HG03442 (cell line): Measurements from ENCODE around the gene COPS7B.
"Not testable (repeated sequence)": the region's sequence is repeated elsewhere in the genome, so short reads cannot be mapped to it uniquely, and the experiment has no call there.

Source experiments
- ATAC-seq: cut with Tn5 transposase; IDR thresholded peaks from one replicate; pipeline ENCODE4 v1.9.1; 2021; ENCODE audit warnings: mild to moderate bottlenecking, moderate library complexity; ENCODE audit not compliant: unreplicated experiment

The COPS7B gene

GRCh38 chr2:231786177-231786916 is at the start of gene COPS7B:
Gene COPS7B (plus strand): TSS chr2:231786445. CDS start chr2:231788571, 2,126 bp downstream.
- peak; percentile 61 for ATAC-seq

DNA sequence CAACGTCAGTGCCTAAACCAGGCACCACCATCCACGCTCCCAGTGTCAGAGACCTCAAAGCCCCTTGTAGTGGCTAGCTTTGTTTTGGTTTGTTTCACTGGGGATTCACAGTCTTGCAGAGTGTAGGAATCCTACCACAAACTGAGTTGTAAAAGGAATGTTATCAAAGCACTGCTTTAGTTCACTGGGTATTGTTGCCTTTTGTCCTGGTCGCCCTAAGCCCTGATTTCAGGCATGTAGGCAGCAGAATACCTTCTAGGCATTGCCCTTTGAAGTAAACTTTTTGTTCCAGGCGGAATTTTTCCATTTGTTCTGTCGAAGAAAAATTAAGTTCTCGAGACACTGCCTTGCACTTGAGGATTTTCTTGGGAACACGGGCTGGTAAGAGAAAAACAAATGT is 48.5 kb upstream of the COPS7B start:
- no peak for ATAC-seq

GRCh38 chr2:231743376-231744116 is 42.7 kb upstream of the COPS7B start:
- no peak for ATAC-seq

GRCh38 chr2:231745303-231746038 is 40.8 kb upstream of the COPS7B start:
- ATAC-seq = no peak

- not testable (repeated sequence) for ATAC-seq
These were observed 37.9 kb upstream of the COPS7B start for GRCh38 chr2:231748153-231748896.

DNA sequence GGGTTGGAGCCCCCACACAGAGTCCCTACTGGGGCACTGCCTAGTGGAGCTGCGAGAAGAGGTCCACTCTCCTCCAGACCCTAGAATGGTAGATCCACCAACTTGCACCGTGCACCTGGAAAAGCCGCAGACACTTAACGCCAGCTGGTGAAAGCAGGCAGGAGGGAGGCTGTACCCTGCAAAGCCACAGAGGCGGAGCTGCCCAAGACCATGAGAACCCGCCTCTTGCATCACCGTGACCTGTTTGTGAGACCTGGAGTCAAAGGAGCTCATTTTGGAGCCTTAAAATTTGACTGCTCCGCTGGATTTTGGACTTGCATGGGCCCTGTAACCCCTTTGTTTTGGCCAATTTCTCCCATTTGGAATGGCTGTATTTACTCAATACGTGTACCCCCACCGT is 37.2 kb upstream of the COPS7B start:
- ATAC-seq = not testable (repeated sequence)

- ATAC-seq = no peak
These were observed 35.0 kb upstream of the COPS7B start for GRCh38 chr2:231751042-231751815.

DNA sequence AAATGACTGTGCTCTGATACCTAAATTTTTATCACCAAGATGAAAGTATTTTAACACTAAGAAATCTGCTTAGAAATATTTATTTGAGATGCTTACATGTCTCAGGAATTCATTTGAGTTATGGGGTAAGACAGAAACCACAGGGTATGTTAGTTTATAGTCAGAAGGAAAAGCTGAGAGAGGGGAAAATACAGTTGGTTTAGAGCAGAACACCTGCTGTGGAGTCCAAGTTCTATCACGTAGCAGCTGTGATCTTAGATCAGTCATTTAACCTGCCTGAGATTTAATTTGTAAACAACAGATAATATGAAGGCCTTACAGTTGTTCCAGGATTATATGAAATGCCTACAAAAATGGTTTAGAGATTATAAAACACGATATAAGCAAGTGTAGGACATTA is 34.2 kb upstream of the COPS7B start:
- no peak for ATAC-seq

- no peak for ATAC-seq
These were observed 24.5 kb upstream of the COPS7B start for GRCh38 chr2:231761735-231762134.

DNA sequence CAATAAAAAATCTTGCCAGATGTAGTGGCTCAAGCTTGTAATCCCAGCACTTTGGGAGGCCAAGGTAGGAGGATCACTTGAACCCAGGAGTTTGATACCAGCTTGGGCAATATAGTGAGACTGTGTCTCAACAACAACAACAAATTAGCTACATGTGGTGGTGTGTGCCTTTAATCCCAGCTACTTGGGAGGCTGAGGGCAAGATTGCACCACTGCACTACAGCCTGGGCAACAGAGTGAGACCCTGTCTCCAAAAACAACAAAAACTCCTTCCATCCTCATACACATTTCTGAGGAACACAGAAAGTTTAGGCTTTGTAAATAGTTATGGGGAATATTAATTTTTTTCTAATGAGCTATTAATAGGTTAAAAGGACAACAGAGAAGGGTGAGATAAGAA is 22.1 kb upstream of the COPS7B start:
- ATAC-seq = no peak

- ATAC-seq = no peak
These were observed 21.5 kb upstream of the COPS7B start for GRCh38 chr2:231764760-231765159.

GRCh38 chr2:231765496-231765929 is 20.7 kb upstream of the COPS7B start:
- ATAC-seq = no peak

DNA sequence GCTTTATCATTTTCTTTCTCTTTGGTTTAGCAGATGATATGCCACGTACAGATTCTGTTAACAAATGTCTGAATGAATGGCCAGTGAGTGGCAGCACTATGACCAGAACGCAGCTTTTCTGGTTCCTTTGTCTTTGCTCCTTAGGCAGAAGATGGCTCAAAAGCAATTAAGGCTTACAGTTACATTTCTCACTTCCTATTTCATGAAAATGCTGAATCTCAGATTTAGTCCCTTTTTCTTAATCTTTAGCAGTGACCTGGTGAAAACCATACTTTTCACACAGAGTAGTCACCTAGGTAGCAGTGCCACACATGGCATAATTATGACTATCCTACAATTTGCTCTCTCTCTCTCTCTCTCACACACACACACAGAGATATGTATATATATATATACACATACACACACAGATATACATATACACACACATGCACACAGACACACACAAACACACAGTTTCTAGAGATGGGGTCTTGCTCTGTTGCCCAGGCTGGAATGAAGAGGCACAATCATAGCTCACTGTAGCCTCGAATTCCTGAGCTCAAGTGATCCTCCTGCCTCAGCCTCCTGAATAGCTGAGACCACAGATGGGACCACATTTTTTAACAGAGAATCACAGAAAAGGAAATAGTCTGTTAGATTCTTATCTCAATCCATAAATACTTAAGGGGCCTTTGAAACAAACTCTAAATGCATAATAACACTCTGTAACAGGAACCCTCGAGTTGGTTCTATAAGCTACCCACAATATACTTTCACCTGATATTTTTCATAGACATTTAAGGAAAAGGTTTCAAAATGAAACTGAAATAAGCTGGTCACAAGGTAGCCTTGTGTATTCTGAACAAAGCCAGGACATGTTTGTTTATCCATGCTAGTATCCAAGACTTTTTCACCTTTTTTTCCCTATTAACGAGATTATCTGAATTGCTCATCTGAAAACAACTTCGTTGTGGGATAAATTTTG is 16.8 kb upstream of the COPS7B start:
- ATAC-seq = no peak

- ATAC-seq = no peak
These were observed 5.9 kb upstream of the COPS7B start for GRCh38 chr2:231780123-231780908.

- peak; percentile 86 for ATAC-seq
These were observed 5.1 kb upstream of the COPS7B start, which contains the start of gene PDE6D for GRCh38 chr2:231780909-231781797. Gene PDE6D (minus strand): TSS chr2:231781282. CDS start chr2:231781114, 168 bp downstream.

DNA sequence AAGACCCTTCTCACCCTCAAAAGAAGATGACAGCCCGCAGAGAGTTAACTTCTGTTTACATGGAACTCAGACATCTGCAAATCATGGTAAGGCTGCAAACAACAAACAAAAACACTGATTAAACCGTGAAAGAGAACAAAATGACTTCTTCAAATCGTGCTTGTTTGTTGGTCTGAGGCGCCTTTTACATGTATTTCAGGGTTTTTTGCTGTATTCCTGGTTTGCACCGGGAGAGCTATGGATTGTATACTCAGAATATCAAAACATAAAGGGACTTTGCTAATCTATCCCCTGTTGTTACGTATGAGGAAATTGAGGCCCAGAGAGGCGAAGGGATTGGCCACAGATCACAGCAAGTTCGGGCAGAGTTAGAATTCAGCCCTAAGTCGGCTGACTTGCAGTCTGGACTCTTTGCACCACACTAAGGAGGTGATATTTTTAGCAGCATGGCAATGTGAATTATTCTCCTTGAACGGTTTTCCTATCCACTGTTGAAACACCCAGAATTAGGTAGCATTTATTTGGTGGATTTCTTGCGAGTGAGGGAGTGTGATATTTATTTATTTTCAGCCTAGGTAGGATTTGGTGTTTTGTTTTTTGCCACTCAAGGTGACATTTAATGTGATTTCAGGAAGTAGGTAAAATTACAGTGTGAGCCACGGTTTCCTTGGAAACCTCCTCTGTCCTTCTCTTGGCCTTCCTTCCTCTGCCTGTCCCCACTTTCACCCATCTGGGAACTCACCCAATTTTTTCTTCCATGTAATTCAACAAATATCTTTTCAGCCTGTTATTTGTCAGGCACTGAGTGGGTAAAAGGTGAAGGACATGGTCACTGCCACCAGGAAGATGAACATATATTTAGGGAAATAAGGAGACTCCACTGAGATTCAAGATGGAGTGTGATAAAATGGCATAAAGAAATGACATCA is 4.2 kb upstream of the COPS7B start:
- ATAC-seq = no peak
